SK-N-SH treated with all-trans-retinoic acid at 6 μM for 48 hours (cell line): ENCODE results near the gene MS4A5.
"Not testable (repeated sequence)": the region's sequence is repeated elsewhere in the genome, so short reads cannot be mapped to it uniquely, and the experiment has no call there.

Experiments used
- ATAC-seq: fragments of 200-7000 bp; cut with Tn5 transposase; 3 replicates; pipeline ENCODE4 v1.9.1; 2020; ENCODE audit warnings: mild to moderate bottlenecking, moderate library complexity
- BACH2 ChIP-seq: fragments of 250-450 bp; sonication (Bioruptor Pico); IDR thresholded peaks from 2 replicates; pipeline ENCODE4 v1.9.0; 2021; ENCODE audit warnings: mild to moderate bottlenecking, borderline replicate concordance
- CSDC2 ChIP-seq: fragments of 250-450 bp; sonication (Bioruptor Pico); IDR thresholded peaks from 2 replicates; pipeline ENCODE4 v1.5.0; 2020; ENCODE audit warnings: mild to moderate bottlenecking, moderate library complexity
- ESRRG ChIP-seq: fragments of 250-450 bp; sonication (Bioruptor Pico); IDR thresholded peaks from 2 replicates; pipeline ENCODE4 v1.6.1; 2021; ENCODE audit warnings: mild to moderate bottlenecking
- GLIS3 ChIP-seq: fragments of 250-450 bp; sonication (Bioruptor Pico); IDR thresholded peaks from 2 replicates; pipeline ENCODE4 v1.5.0; 2020; ENCODE audit warnings: mild to moderate bottlenecking, moderate library complexity
- OSR1 ChIP-seq: fragments of 250-450 bp; sonication (Bioruptor Pico); IDR thresholded peaks from 2 replicates; pipeline ENCODE4 v1.8.0; 2022; ENCODE audit warnings: moderate library complexity, mild to moderate bottlenecking, inconsistent platforms
- PATZ1 ChIP-seq: fragments of 250-450 bp; sonication (Bioruptor Pico); IDR thresholded peaks from 2 replicates; pipeline ENCODE4 v1.8.0; 2020; ENCODE audit warnings: mild to moderate bottlenecking, moderate library complexity, borderline replicate concordance
- PPARA ChIP-seq: fragments of 250-450 bp; sonication (Bioruptor Pico); IDR thresholded peaks from 2 replicates; pipeline ENCODE4 v1.5.0; 2020; ENCODE audit warnings: mild to moderate bottlenecking, borderline replicate concordance
- RARB ChIP-seq: fragments of 250-450 bp; sonication (Bioruptor Pico); IDR thresholded peaks from 2 replicates; pipeline ENCODE4 v1.8.0; 2021; ENCODE audit warnings: mild to moderate bottlenecking, moderate library complexity
- SNAI2 ChIP-seq: fragments of 250-450 bp; sonication (Bioruptor Pico); IDR thresholded peaks from 2 replicates; pipeline ENCODE4 v1.5.0; 2020; ENCODE audit warnings: mild to moderate bottlenecking, moderate library complexity
- TCF4 ChIP-seq: fragments of 250-450 bp; sonication (Bioruptor Pico); IDR thresholded peaks from 2 replicates; pipeline ENCODE4 v1.8.0; 2021; ENCODE audit warnings: mild to moderate bottlenecking, moderate library complexity, borderline replicate concordance
- TOX ChIP-seq: fragments of 250-450 bp; sonication (Bioruptor Pico); IDR thresholded peaks from 2 replicates; pipeline ENCODE4 v1.8.0; 2021; ENCODE audit warnings: mild to moderate bottlenecking, moderate library complexity, borderline replicate concordance
- ZFP3 ChIP-seq: fragments of 250-450 bp; sonication (Bioruptor Pico); IDR thresholded peaks from 2 replicates; pipeline ENCODE4 v1.5.0; 2020; ENCODE audit warnings: mild to moderate bottlenecking, moderate library complexity
- ZFP30 ChIP-seq: fragments of 450-650 bp; formaldehyde crosslinking; IDR thresholded peaks from 2 replicates; pipeline ENCODE4 v1.5.0; 2022; ENCODE audit warnings: mild to moderate bottlenecking, moderate library complexity
- TF ChIP-seq, protein P1 (sequence below): fragments of 250-450 bp; sonication (Bioruptor Pico); IDR thresholded peaks from 2 replicates; pipeline ENCODE4 v1.5.0; 2020; ENCODE audit warnings: mild to moderate bottlenecking, moderate library complexity
- TF ChIP-seq, protein P2 (sequence below): fragments of 250-450 bp; sonication (Bioruptor Pico); IDR thresholded peaks from 2 replicates; pipeline ENCODE4 v1.8.0; 2021; ENCODE audit warnings: low read depth, mild to moderate bottlenecking, moderate library complexity, borderline replicate concordance
- TF ChIP-seq, protein P3 (sequence below): fragments of 250-450 bp; sonication (Bioruptor Pico); IDR thresholded peaks from 2 replicates; pipeline ENCODE4 v1.5.1; 2020; ENCODE audit warnings: low read depth, mild to moderate bottlenecking, moderate library complexity
- TF ChIP-seq, protein P4 (sequence below): fragments of 250-450 bp; sonication (Bioruptor Pico); IDR thresholded peaks from 2 replicates; pipeline ENCODE4 v1.5.1; 2021; ENCODE audit warnings: mild to moderate bottlenecking, moderate library complexity

Gene MS4A5

DNA sequence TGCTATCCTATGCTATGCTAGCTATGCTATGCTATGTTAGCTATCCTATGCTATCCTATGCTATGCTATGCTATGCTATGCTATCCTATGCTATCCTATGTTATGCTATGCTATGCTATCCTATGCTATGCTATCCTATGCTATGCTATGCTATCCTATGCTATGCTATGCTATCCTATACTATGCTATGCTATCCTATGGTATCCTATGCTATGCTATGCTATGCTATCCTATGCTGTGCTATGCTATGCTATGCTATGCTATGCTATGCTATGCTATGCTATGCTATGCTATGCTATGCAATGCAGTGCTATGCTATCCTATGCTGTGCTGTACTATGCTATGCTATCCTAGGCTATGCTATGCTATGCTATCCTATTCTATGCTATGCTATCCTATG, 17.7 kb downstream of the MS4A5 start:
- TF ChIP-seq CSDC2 (CRISPR knock-in tag) = no peak
- TF ChIP-seq PATZ1 = no peak
- TF ChIP-seq TCF4 (CRISPR knock-in tag) = no peak
- no peak for TF ChIP-seq OSR1
- TF ChIP-seq, protein P1, sequence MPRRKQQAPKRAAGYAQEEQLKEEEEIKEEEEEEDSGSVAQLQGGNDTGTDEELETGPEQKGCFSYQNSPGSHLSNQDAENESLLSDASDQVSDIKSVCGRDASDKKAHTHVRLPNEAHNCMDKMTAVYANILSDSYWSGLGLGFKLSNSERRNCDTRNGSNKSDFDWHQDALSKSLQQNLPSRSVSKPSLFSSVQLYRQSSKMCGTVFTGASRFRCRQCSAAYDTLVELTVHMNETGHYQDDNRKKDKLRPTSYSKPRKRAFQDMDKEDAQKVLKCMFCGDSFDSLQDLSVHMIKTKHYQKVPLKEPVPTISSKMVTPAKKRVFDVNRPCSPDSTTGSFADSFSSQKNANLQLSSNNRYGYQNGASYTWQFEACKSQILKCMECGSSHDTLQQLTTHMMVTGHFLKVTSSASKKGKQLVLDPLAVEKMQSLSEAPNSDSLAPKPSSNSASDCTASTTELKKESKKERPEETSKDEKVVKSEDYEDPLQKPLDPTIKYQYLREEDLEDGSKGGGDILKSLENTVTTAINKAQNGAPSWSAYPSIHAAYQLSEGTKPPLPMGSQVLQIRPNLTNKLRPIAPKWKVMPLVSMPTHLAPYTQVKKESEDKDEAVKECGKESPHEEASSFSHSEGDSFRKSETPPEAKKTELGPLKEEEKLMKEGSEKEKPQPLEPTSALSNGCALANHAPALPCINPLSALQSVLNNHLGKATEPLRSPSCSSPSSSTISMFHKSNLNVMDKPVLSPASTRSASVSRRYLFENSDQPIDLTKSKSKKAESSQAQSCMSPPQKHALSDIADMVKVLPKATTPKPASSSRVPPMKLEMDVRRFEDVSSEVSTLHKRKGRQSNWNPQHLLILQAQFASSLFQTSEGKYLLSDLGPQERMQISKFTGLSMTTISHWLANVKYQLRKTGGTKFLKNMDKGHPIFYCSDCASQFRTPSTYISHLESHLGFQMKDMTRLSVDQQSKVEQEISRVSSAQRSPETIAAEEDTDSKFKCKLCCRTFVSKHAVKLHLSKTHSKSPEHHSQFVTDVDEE (CRISPR knock-in tag) = no peak
- TF ChIP-seq, protein P2, sequence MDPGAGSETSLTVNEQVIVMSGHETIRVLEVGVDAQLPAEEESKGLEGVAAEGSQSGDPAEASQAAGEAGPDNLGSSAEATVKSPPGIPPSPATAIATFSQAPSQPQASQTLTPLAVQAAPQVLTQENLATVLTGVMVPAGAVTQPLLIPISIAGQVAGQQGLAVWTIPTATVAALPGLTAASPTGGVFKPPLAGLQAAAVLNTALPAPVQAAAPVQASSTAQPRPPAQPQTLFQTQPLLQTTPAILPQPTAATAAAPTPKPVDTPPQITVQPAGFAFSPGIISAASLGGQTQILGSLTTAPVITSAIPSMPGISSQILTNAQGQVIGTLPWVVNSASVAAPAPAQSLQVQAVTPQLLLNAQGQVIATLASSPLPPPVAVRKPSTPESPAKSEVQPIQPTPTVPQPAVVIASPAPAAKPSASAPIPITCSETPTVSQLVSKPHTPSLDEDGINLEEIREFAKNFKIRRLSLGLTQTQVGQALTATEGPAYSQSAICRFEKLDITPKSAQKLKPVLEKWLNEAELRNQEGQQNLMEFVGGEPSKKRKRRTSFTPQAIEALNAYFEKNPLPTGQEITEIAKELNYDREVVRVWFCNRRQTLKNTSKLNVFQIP (CRISPR knock-in tag) = no peak
- TF ChIP-seq, protein P3, sequence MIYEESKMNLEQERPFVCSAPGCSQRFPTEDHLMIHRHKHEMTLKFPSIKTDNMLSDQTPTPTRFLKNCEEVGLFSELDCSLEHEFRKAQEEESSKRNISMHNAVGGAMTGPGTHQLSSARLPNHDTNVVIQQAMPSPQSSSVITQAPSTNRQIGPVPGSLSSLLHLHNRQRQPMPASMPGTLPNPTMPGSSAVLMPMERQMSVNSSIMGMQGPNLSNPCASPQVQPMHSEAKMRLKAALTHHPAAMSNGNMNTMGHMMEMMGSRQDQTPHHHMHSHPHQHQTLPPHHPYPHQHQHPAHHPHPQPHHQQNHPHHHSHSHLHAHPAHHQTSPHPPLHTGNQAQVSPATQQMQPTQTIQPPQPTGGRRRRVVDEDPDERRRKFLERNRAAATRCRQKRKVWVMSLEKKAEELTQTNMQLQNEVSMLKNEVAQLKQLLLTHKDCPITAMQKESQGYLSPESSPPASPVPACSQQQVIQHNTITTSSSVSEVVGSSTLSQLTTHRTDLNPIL = no peak
- no peak for ATAC-seq

DNA sequence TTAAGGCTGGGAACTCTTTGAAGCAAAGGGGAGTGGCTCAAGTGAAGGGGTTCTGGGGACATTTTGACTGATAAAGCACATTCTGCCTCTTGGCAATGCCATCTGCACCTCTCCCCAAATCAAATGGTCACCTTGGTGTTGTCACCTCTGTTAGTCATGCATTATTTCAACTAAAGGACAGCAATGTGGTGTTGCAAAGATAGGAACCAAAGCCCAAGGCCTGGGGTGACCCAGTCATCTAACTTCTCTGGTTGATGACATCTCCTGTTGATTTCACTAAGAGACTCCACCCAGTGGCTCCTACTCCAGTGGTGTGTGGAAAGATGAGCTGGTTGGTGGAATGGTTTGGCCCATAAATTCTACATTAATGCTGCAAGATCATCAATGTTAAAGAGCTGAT, 18.5 kb downstream of the MS4A5 start:
- no peak for ATAC-seq
- TF ChIP-seq ESRRG (CRISPR knock-in tag) (no peak), TOX (CRISPR knock-in tag) (no peak), ZFP30 (no peak), BACH2 (CRISPR knock-in tag) (no peak), RARB (CRISPR knock-in tag) (no peak), PPARA (CRISPR knock-in tag) (no peak), SNAI2 (CRISPR knock-in tag) (no peak), GLIS3 (no peak), ZFP3 (CRISPR knock-in tag) (no peak), CSDC2 (CRISPR knock-in tag) (no peak), PATZ1 (no peak)
- TF ChIP-seq, protein P4, sequence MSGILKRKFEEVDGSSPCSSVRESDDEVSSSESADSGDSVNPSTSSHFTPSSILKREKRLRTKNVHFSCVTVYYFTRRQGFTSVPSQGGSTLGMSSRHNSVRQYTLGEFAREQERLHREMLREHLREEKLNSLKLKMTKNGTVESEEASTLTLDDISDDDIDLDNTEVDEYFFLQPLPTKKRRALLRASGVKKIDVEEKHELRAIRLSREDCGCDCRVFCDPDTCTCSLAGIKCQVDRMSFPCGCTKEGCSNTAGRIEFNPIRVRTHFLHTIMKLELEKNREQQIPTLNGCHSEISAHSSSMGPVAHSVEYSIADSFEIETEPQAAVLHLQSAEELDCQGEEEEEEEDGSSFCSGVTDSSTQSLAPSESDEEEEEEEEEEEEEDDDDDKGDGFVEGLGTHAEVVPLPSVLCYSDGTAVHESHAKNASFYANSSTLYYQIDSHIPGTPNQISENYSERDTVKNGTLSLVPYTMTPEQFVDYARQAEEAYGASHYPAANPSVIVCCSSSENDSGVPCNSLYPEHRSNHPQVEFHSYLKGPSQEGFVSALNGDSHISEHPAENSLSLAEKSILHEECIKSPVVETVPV = no peak
- TF ChIP-seq, protein P3 = no peak

DNA sequence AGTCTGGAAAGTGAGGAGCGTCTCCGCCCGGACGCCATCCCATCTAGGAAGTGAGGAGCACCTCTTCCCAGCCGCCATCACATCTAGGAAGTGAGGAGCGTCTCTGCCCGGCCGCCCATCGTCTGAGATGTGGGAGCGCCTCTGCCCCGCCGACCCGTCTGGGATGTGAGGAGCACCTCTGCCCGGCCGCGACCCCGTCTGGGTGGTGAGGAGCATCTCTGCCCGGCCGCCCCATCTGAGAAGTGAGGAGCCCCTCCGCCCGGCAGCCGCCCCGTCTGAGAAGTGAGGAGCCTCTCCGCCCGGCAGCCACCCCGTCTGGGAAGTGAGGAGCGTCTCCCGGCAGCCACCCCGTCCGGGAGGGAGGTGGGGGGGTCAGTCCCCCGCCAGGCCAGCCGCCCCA, 21.8 kb downstream of the MS4A5 start:
- ATAC-seq = not testable (repeated sequence)
